ENCODE measurements around the gene PEAK1.

PEAK1 gene

GRCh38 chr15:77457905-77458265 lies 38.0 kb upstream of the PEAK1 start:
- TF ChIP-seq CTCF (conservative IDR thresholded peaks at IDR 0.05; ENCODE audit: low read length), result no peak
- peak; percentile 69 for DNase-seq (ENCODE audit: low read depth)
- no peak overlapping the region for H3K4me3 ChIP-seq (ENCODE audit: low read length)

GRCh38 chr15:77457191-77457904 lies 37.4 kb upstream of the PEAK1 start:
- H3K4me3 ChIP-seq (ENCODE audit: low read length), result no peak overlapping the region
- no peak for DNase-seq (ENCODE audit: low read depth)
- no peak for TF ChIP-seq CTCF (conservative IDR thresholded peaks at IDR 0.05; ENCODE audit: low read length)

- DNase-seq (ENCODE audit: low read depth), result peak; percentile 12
- no peak for TF ChIP-seq CTCF (conservative IDR thresholded peaks at IDR 0.05; ENCODE audit: low read length)
- no peak overlapping the region for H3K4me3 ChIP-seq (ENCODE audit: low read length)
Observed at GRCh38 chr15:77456746-77457145, 36.8 kb upstream of the PEAK1 start.

GRCh38 chr15:77455696-77456321 lies 35.9 kb upstream of the PEAK1 start:
- DNase-seq (ENCODE audit: low read depth), result peak; percentile 78
- H3K4me3 ChIP-seq (ENCODE audit: low read length), result no peak overlapping the region
- TF ChIP-seq CTCF (conservative IDR thresholded peaks at IDR 0.05; ENCODE audit: low read length), result no peak

- no peak for TF ChIP-seq CTCF (conservative IDR thresholded peaks at IDR 0.05; ENCODE audit: low read length)
- peak; percentile 17 for DNase-seq (ENCODE audit: low read depth)
- no peak overlapping the region for H3K4me3 ChIP-seq (ENCODE audit: low read length)
Observed at GRCh38 chr15:77454951-77455350, 35.0 kb upstream of the PEAK1 start.

GRCh38 chr15:77454265-77454664 lies 34.4 kb upstream of the PEAK1 start:
- DNase-seq (ENCODE audit: low read depth), result no peak
- H3K4me3 ChIP-seq (ENCODE audit: low read length), result no peak overlapping the region
- no peak for TF ChIP-seq CTCF (conservative IDR thresholded peaks at IDR 0.05; ENCODE audit: low read length)

GRCh38 chr15:77446840-77447390 lies 27.0 kb upstream of the PEAK1 start:
- no peak for DNase-seq (ENCODE audit: low read depth)

More at GRCh38 chr15:77446840-77447390, 27.0 kb upstream of the PEAK1 start:
- no peak for TF ChIP-seq CTCF (conservative IDR thresholded peaks at IDR 0.05; ENCODE audit: low read length)
- H3K4me3 ChIP-seq (ENCODE audit: low read length), result no peak overlapping the region

All from AG10803 (cell line).